ENCODE measurements around the gene LDLRAD3.

LDLRAD3 gene

DNA sequence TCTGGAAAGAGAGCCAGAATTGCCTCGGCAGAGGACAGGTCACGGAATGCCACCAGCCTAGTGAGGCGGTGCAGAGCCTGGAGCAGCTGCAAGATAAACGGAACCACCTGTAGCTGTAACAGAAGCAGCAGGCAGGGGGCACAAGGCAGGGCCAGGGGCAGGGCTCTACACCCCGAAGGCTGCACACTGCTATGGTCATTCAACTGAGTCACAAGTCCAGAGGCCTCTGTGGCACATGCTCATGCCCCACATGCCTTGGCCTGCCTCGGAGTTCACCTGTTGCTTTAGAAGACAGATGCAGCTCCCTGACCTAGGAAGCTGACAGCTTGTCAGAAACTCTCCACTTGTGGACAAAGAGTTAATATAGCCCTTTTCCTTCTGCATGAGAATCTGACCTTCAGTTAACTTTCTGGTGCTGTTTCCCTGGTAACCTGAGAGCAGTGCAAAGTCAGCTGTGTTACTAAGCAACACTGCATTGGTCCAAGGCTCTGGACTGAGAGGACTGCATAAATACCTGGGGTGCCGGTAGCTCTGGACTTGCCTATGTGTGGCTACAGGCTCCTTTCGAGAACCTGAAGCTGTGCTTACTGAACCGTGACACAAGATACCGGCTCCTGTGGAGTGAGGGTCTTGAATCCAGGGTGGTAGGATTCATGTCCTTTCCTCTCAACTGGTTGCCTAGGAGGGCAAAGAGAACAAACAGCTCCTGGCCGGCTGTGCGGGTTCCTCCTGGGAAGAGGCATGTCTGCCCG is 334.8 kb downstream of the LDLRAD3 start:
- DNase-seq (ENCODE audit: low read depth) = no peak

DNA sequence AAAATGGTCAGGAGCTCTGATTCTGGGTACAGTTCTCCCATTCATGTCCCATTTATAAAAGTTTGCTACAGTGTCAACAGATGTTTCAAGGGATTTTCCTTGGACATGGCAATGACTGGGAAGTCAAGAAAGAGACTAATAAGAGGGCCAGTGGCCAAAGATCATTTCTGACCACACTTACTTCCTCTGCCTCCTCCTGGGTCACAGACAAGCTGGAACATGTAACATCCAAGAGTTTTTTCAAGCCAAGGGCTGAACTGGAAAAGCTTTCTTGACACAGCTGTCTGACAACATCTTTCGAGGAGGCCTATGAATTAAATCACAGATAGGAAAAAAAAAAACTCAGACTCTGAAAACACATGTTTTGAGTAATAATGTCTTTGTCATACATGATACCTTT is 336.7 kb downstream of the LDLRAD3 start:
- DNase-seq (ENCODE audit: low read depth) = no peak

Data from activated T-cell treated with anti-CD3 and anti-CD28 coated beads for 48 hours (primary cell).